Body of pancreas (tissue), 4 donors: Measurements from ENCODE around the gene SERF2. TPM values are rescaled to one million over a fixed set of nuclear protein-coding genes. Genes with fewer than 3 reads are reported as not detected.

Experiments used
- ATAC-seq: fragments of 150-250 bp; one replicate; pipeline ENCODE4 v1.9.1; 2016
- DNase-seq, 4 donors: peaks; one replicate each; pipeline ENCODE4 v3.0.0-alpha.2; 2019
- H3K27ac ChIP-seq, 4 donors: fragments of 200-600 bp; sonication (generic); 1 replicate in 3 of 4; 2 replicates in 1 of 4; pipeline versions ENCODE4 v1.5.1 to v1.6.1; 2016 to 2019; ENCODE audit warnings: mild to moderate bottlenecking in 1 of 4, mixed read lengths in 1 of 4, moderate library complexity in 1 of 4
- H3K27me3 ChIP-seq, 2 donors: fragments of 200-600 bp; sonication (generic); one replicate each; pipeline ENCODE4 v1.6.0; 2016; ENCODE audit warnings: mild to moderate bottlenecking in 1 of 2
- H3K36me3 ChIP-seq, 2 donors: fragments of 200-600 bp; sonication (generic); replicated peaks in 1 of 2; 2 replicates each; pipeline ENCODE4 v1.5.1; 2016; ENCODE audit warnings: low read depth in 2 of 2; ENCODE audit not compliant: insufficient read depth in 1 of 2
- H3K4me1 ChIP-seq: fragments of 200-600 bp; sonication (generic); one replicate; pipeline ENCODE4 v1.6.0; 2016
- H3K4me3 ChIP-seq, 2 donors: fragments of 200-600 bp; sonication (generic); 1 replicate in 1 of 2; 2 replicates in 1 of 2; pipeline ENCODE4 v1.5.1; 2016 to 2019
- H3K9me3 ChIP-seq, 3 donors: fragments of 200-600 bp; sonication (generic); 1 replicate in 2 of 3; 2 replicates in 1 of 3; pipeline ENCODE4 v1.5.1; 2016
- CTCF ChIP-seq, 7 experiments: fragments of 450-650 bp in 4 of 7; fragments of 200-600 bp in 3 of 7; sonication (generic) in 3 of 7; IDR thresholded peaks; one replicate each; pipeline ENCODE4 v1.5.1; 2016 to 2019; ENCODE audit warnings: antibody characterized with exemption in 7 of 7
- POLR2A ChIP-seq, 3 donors: fragments of 450-650 bp; IDR thresholded peaks; one replicate each; pipeline ENCODE4 v1.6.1; 2016; ENCODE audit warnings: antibody characterized with exemption in 3 of 3, mild to moderate bottlenecking in 2 of 3
- WGBS, 2 donors: methylation state at CpG; one replicate each; pipeline ENCODE4 v1.1.5; 2017; 5-methylcytosine and 5-hydroxymethylcytosine counted together
- intact Hi-C: fragments of 100-400 bp; cut with DNase I; formaldehyde crosslinking; loops from one replicate; pipeline ENCODE4 v1.15.1; 2023
- total RNA-seq, 2 donors: library from RNA; depleted of rRNA; stranded (reverse); fragments of >200 nt; gene quantifications; one replicate each; pipeline ENCODE4 v1.1.0, GENCODE V29; 2016

Gene SERF2
- total RNA-seq, 2 donors from 2014 or later = 190 to 818 TPM

- Histone ChIP-seq H3K9me3 (no peaks in the 10 kb centered on the region), H3K4me3 (no peak overlapping the region), H3K36me3 (peaks cover 3 to 7% of the 10 kb centered on the region in 2 donors), H3K4me1 (peaks cover 73% of the 10 kb centered on the region), H3K27ac (no peak overlapping the region), H3K27me3 (no peaks in the 10 kb centered on the region)
- ATAC-seq = no peak
- intact Hi-C loops = no loop called here
- TF ChIP-seq POLR2A (IDR thresholded peaks at IDR 0.05) (no peak), CTCF (IDR thresholded peaks at IDR 0.05) (no peak)
- DNase-seq = no peak
These were observed 3.9 kb downstream of the SERF2 start for GRCh38 chr15:43795997-43796396.

DNA sequence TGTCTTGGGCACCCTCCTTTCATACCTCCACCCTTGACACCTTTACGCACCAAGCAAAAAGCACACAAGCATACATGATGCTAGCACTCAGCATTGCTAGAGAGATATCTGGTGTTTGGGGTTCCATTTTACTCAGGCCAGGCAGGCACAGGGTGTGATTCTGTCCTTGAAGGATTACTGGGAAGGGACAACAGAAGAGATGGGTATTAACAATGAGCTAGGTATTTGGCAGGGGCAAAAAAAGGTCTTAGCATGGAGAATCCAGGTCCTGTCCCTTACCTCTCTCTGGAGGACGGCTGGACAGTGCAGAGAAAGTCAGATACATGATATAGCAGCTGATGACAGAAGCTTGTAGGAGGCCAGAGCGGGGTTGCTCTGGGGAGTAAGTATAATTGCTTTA lies 4.4 kb downstream of the SERF2 start:
- no peak for TF ChIP-seq POLR2A (IDR thresholded peaks at IDR 0.05)
- TF ChIP-seq CTCF (IDR thresholded peaks at IDR 0.05) = no peak
- Histone ChIP-seq H3K27me3 (no peaks in the 10 kb centered on the region), H3K4me1 (peaks cover 74% of the 10 kb centered on the region), H3K9me3 (no peaks in the 10 kb centered on the region), H3K36me3 (peaks cover 3 to 7% of the 10 kb centered on the region in 2 donors), H3K27ac (no peak overlapping the region), H3K4me3 (no peak overlapping the region)
- WGBS, 2 donors = 86 to 92% methylated on average over 3 of the region's 3 CpGs
- ATAC-seq (no peak), DNase-seq (no peak)
- intact Hi-C loops = no loop called here

DNA sequence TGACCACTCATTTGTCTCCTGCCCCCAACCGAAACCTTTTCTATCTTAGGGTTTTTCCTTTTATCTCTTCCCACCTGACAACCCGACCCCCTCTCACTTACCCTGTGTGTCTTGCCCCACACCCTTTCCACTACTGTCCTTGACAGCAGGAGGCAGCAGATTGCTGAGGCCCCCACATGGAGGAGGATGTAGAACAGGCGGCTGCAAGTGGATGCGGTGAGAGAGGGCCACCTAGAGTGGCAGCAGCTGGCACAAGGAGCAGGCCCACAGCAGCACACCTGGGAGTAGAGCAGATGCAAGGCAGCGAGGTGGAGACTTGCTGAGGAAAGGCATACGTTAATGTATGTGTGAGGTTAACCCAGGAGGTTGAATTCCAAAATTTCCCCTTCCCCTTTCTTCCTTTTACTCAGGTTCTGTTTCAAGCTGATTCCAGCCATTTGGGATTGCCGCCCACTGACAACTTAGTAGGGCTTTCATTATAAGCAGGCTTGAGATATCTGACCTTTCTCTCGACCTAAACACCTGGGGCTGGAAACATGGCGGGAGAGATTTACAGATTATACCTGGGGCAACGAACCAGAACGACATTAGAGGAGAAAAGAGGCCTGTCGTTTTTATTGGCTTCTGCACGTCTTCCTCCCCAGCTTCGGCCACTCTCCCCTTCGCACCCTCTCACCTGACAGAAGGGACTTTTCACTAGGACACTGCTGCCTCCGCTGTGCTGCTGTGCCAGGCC lies 7.3 kb downstream of the SERF2 start:
- H3K36me3 ChIP-seq = peaks cover 2 to 3% of the 10 kb centered on the region in 2 donors
- intact Hi-C loops = no loop called here

GRCh38 chr15:43799945-43800285 lies 7.8 kb downstream of the SERF2 start, which contains the start of gene SERINC4:
SERINC4 (minus strand) TSS chr15:43800220; CDS start chr15:43799986, 234 bp downstream.
- Histone ChIP-seq H3K4me1 (peaks cover 60% of the 10 kb centered on the region), H3K9me3 (no peaks in the 10 kb centered on the region), H3K36me3 (peaks cover 0 to 3% of the 10 kb centered on the region in 2 donors), H3K27ac (peak within 1 kb of the TSS; percentile 80 to 94 (median 86)), H3K27me3 (no peaks in the 10 kb centered on the region), H3K4me3 (peak within 1 kb of the TSS; percentile 43 to 86)
- 90 to 97% methylated on average over 6 to 8 of the region's 8 CpGs for whole genome bisulfite sequencing, 2 donors
- DNase-seq (no peak), ATAC-seq (peak; percentile 1)
- intact Hi-C loops = no loop called here
- TF ChIP-seq POLR2A (IDR thresholded peaks at IDR 0.05) = no peak
- no peak for TF ChIP-seq CTCF (IDR thresholded peaks at IDR 0.05)

More for the DNA sequence above, 7.3 kb downstream of the SERF2 start:
- ATAC-seq (no peak), DNase-seq (peak in 2 of 4 donors; percentile 17 to 23)
- Histone ChIP-seq H3K9me3 (no peaks in the 10 kb centered on the region), H3K4me1 (peaks cover 66% of the 10 kb centered on the region), H3K4me3 (no peak overlapping the region), H3K27me3 (no peaks in the 10 kb centered on the region), H3K27ac (peak overlapping the region; percentile 80 to 94 (median 86))
- WGBS, 2 donors = 79 to 85% methylated on average over 15 to 16 of the region's 16 CpGs
- no peak for TF ChIP-seq POLR2A (IDR thresholded peaks at IDR 0.05)
- no peak for TF ChIP-seq CTCF (IDR thresholded peaks at IDR 0.05)
